ENCODE data around the gene GOLGA6L10.
A peak's percentile ranks its signal among the peaks of the same experiment; 100 is the strongest.
"Not testable (repeated sequence)": the region's sequence is repeated elsewhere in the genome, so short reads cannot be mapped to it uniquely, and the experiment has no call there.

Gene GOLGA6L10

GRCh38 chr15:82349375-82349774 lies at the start of gene GOLGA6L10:
Gene GOLGA6L10 (minus strand): TSS chr15:82349475. CDS start chr15:82349375, 100 bp downstream.
- DNase-seq (ENCODE audit: low read depth in 2 of 2) = not testable (repeated sequence)

- DNase-seq (ENCODE audit: low read depth in 2 of 2) = no peak
Observed at GRCh38 chr15:82398785-82399184, 49.5 kb upstream of the GOLGA6L10 start.

GRCh38 chr15:82397817-82398216 lies 48.5 kb upstream of the GOLGA6L10 start:
- no peak for DNase-seq (ENCODE audit: low read depth in 2 of 2)

GRCh38 chr15:82395788-82396187 lies 46.5 kb upstream of the GOLGA6L10 start:
- not testable (repeated sequence) for DNase-seq (ENCODE audit: low read depth in 2 of 2)

GRCh38 chr15:82393671-82394070 lies 44.4 kb upstream of the GOLGA6L10 start:
- DNase-seq (ENCODE audit: low read depth in 2 of 2) = no peak

- DNase-seq (ENCODE audit: low read depth in 2 of 2) = not testable (repeated sequence)
Observed at GRCh38 chr15:82392077-82392476, 42.8 kb upstream of the GOLGA6L10 start.

- DNase-seq (ENCODE audit: low read depth in 2 of 2) = not testable (repeated sequence)
Observed at GRCh38 chr15:82390152-82390551, 40.9 kb upstream of the GOLGA6L10 start.

- not testable (repeated sequence) for DNase-seq (ENCODE audit: low read depth in 2 of 2)
Observed at GRCh38 chr15:82387209-82387608, 37.9 kb upstream of the GOLGA6L10 start.

GRCh38 chr15:82381330-82381955 lies 32.2 kb upstream of the GOLGA6L10 start:
- DNase-seq (ENCODE audit: low read depth in 2 of 2) = not testable (repeated sequence)

- DNase-seq (ENCODE audit: low read depth in 2 of 2) = not testable (repeated sequence)
Observed at GRCh38 chr15:82379552-82379951, 30.3 kb upstream of the GOLGA6L10 start.

GRCh38 chr15:82373661-82374060 lies 24.4 kb upstream of the GOLGA6L10 start:
- DNase-seq (ENCODE audit: low read depth in 2 of 2) = not testable (repeated sequence)

GRCh38 chr15:82371656-82372055 lies 22.4 kb upstream of the GOLGA6L10 start:
- DNase-seq (ENCODE audit: low read depth in 2 of 2) = no peak

- DNase-seq (ENCODE audit: low read depth in 2 of 2) = not testable (repeated sequence)
Observed at GRCh38 chr15:82367790-82368189, 18.5 kb upstream of the GOLGA6L10 start.

GRCh38 chr15:82365692-82366323 lies 16.5 kb upstream of the GOLGA6L10 start:
- DNase-seq (ENCODE audit: low read depth in 2 of 2) = peak; percentile 14 to 26

- DNase-seq (ENCODE audit: low read depth in 2 of 2) = not testable (repeated sequence)
Observed at GRCh38 chr15:82364548-82364947, 15.3 kb upstream of the GOLGA6L10 start.

- DNase-seq (ENCODE audit: low read depth in 2 of 2) = not testable (repeated sequence)
Observed at GRCh38 chr15:82362790-82363189, 13.5 kb upstream of the GOLGA6L10 start.

- DNase-seq (ENCODE audit: low read depth in 2 of 2) = not testable (repeated sequence)
Observed at GRCh38 chr15:82360618-82361017, 11.3 kb upstream of the GOLGA6L10 start.

- not testable (repeated sequence) for DNase-seq (ENCODE audit: low read depth in 2 of 2)
Observed at GRCh38 chr15:82355055-82355454, 5.8 kb upstream of the GOLGA6L10 start.

- DNase-seq (ENCODE audit: low read depth in 2 of 2) = not testable (repeated sequence)
Observed at GRCh38 chr15:82354546-82354945, 5.3 kb upstream of the GOLGA6L10 start.

- not testable (repeated sequence) for DNase-seq (ENCODE audit: low read depth in 2 of 2)
Observed at GRCh38 chr15:82347645-82348044, 1.6 kb downstream of the GOLGA6L10 start.

GRCh38 chr15:82345176-82345575 lies 4.1 kb downstream of the GOLGA6L10 start:
- not testable (repeated sequence) for DNase-seq (ENCODE audit: low read depth in 2 of 2)

- DNase-seq (ENCODE audit: low read depth in 2 of 2) = not testable (repeated sequence)
Observed at GRCh38 chr15:82344421-82344820, 4.9 kb downstream of the GOLGA6L10 start.

- DNase-seq (ENCODE audit: low read depth in 2 of 2) = not testable (repeated sequence)
Observed at GRCh38 chr15:82343851-82344250, 5.4 kb downstream of the GOLGA6L10 start.
